A549 (cell line): ENCODE results near the gene CFAP97D2. TPM values are rescaled to one million over a fixed set of nuclear protein-coding genes. Genes with fewer than 3 reads are reported as not detected.
"Not testable (repeated sequence)": the region's sequence is repeated elsewhere in the genome, so short reads cannot be mapped to it uniquely, and the experiment has no call there.

ENCODE experiments used
- ATAC-seq, 2 experiments: fragments of 200-7000 bp in 1 of 2; fragments of >200 bp in 1 of 2; cut with Nextera tagmentation in 1 of 2; cut with Tn5 transposase in 1 of 2; 3 replicates each; pipeline versions ENCODE4 v1.8.0 to v1.9.1; 2018 to 2020; ENCODE audit warnings: mild to moderate bottlenecking in 1 of 2, moderate library complexity in 1 of 2
- CTCF ChIA-PET: fragments of 300-600 bp; sonication (Branson Sonifier 250); formaldehyde crosslinking; extraction: SDS; loops from one replicate; lab custom pipeline; 2021; ENCODE audit warnings: antibody characterized with exemption, inconsistent platforms; lab: Yijun Ruan, JAX
- POLR2A ChIA-PET: fragments of 350-600 bp; formaldehyde crosslinking; extraction: SDS; loops from one replicate; lab custom pipeline; 2021; ENCODE audit warnings: antibody characterized with exemption, inconsistent platforms; lab: Yijun Ruan, JAX
- DNase-seq, 2 experiments: peaks; one replicate each; pipeline versions ENCODE4 v3.0.0 to v3.0.0-alpha.2; 2011 to 2016; ENCODE audit warnings: low read depth in 1 of 2, low spot score in 1 of 2
- FAIRE-seq: peaks from 2 replicates; lab custom pipeline; 2011; peaks lifted over from hg19 to GRCh38; lab: Jason Lieb, UNC
- H3K27ac ChIP-seq, 2 experiments: fragments of >200 bp; sonication (Bioruptor Twin); formaldehyde crosslinking; 3 replicates each; pipeline ENCODE4 v1.5.1; 2016 to 2017
- H3K4me1 ChIP-seq: fragments of >200 bp; sonication (Bioruptor Twin); formaldehyde crosslinking; 3 replicates; pipeline ENCODE4 v1.6.1; 2016
- H3K4me2 ChIP-seq: fragments of >200 bp; sonication (Bioruptor Twin); formaldehyde crosslinking; 3 replicates; pipeline ENCODE4 v1.6.1; 2016
- H3K4me3 ChIP-seq: fragments of >200 bp; sonication (Bioruptor Twin); formaldehyde crosslinking; 3 replicates; pipeline ENCODE4 v1.5.1; 2016
- H3K9me3 ChIP-seq: fragments of >200 bp; sonication (Bioruptor Twin); formaldehyde crosslinking; 3 replicates; pipeline ENCODE4 v1.6.1; 2016
- BCL3 ChIP-seq: fragments of >200 bp; sonication (Bioruptor Twin); formaldehyde crosslinking; IDR thresholded peaks from 3 replicates; pipeline ENCODE4 v1.6.1; 2016
- CBX2 ChIP-seq: fragments of 200-600 bp; sonication (generic); IDR thresholded peaks from 2 replicates; pipeline ENCODE4 v1.6.1; 2016; ENCODE audit warnings: low read depth, mild to moderate bottlenecking, borderline replicate concordance
- CHD4 ChIP-seq: fragments of 200-600 bp; sonication (generic); IDR thresholded peaks from 2 replicates; pipeline ENCODE4 v1.6.1; 2016; ENCODE audit warnings: antibody characterized with exemption, mild to moderate bottlenecking, borderline replicate concordance
- E2F6 ChIP-seq: IDR thresholded peaks from 2 replicates; pipeline ENCODE4 v1.6.1; 2012; ENCODE audit warnings: low read depth, borderline replicate concordance
- EHF ChIP-seq: fragments of 250-450 bp; sonication (Bioruptor Pico); IDR thresholded peaks from 2 replicates; pipeline ENCODE4 v1.5.0; 2020; ENCODE audit warnings: mild to moderate bottlenecking
- ELK1 ChIP-seq: fragments of 150-350 bp; IDR thresholded peaks from 2 replicates; pipeline ENCODE4 v1.6.1; 2014; ENCODE audit warnings: low read depth, mild to moderate bottlenecking, low read length
- FOXS1 ChIP-seq: fragments of 250-450 bp; sonication (Bioruptor Pico); IDR thresholded peaks from 2 replicates; pipeline ENCODE4 v1.5.0; 2020; ENCODE audit warnings: mild to moderate bottlenecking, moderate library complexity
- HDAC2 ChIP-seq: fragments of 200-600 bp; sonication (generic); IDR thresholded peaks from 2 replicates; pipeline ENCODE4 v1.6.1; 2016
- HOXB5 ChIP-seq: fragments of 250-450 bp; sonication (Bioruptor Pico); IDR thresholded peaks from 2 replicates; pipeline ENCODE4 v1.5.0; 2020; ENCODE audit warnings: mild to moderate bottlenecking, moderate library complexity
- KDM5A ChIP-seq: fragments of 200-600 bp; sonication (generic); IDR thresholded peaks from 2 replicates; pipeline ENCODE4 v1.6.1; 2016; ENCODE audit warnings: antibody characterized with exemption, mild to moderate bottlenecking
- MAFK ChIP-seq: fragments of 450-650 bp; IDR thresholded peaks from 2 replicates; pipeline ENCODE4 v1.6.1; 2014; ENCODE audit not compliant: partially characterized antibody
- MAZ ChIP-seq: fragments of 150-350 bp; IDR thresholded peaks from 2 replicates; pipeline ENCODE4 v1.6.1; 2014; ENCODE audit warnings: antibody characterized with exemption, low read depth, low read length, borderline replicate concordance
- NR3C1 ChIP-seq: fragments of >200 bp; sonication (Bioruptor Twin); formaldehyde crosslinking; IDR thresholded peaks from 3 replicates; pipeline ENCODE4 v1.6.1; 2017
- PHF8 ChIP-seq: fragments of 200-600 bp; sonication (generic); IDR thresholded peaks from 2 replicates; pipeline ENCODE4 v1.6.1; 2016; ENCODE audit warnings: low read depth, mild to moderate bottlenecking, antibody characterized with exemption, moderate library complexity, borderline replicate concordance
- RCOR1 ChIP-seq: fragments of 150-350 bp; IDR thresholded peaks from 2 replicates; pipeline ENCODE4 v1.6.1; 2014; ENCODE audit warnings: antibody characterized with exemption, low read length, low read depth
- SMC3 ChIP-seq: fragments of >200 bp; sonication (Bioruptor Twin); formaldehyde crosslinking; IDR thresholded peaks from 3 replicates; pipeline ENCODE4 v1.6.1; 2018; ENCODE audit warnings: inconsistent platforms
- SREBF2 ChIP-seq: fragments of 450-650 bp; IDR thresholded peaks from 2 replicates; pipeline ENCODE4 v1.6.1; 2014; ENCODE audit warnings: mild to moderate bottlenecking, moderate library complexity
- ZC3H11A ChIP-seq: fragments of 450-650 bp; IDR thresholded peaks from 2 replicates; pipeline ENCODE4 v1.6.1; 2014; ENCODE audit warnings: antibody characterized with exemption, mild to moderate bottlenecking
- ZFP36 ChIP-seq: fragments of 450-650 bp; IDR thresholded peaks from 2 replicates; pipeline ENCODE4 v1.6.1; 2014; ENCODE audit warnings: borderline replicate concordance; ENCODE audit not compliant: partially characterized antibody
- ZSCAN20 ChIP-seq: fragments of 250-450 bp; sonication (Bioruptor Pico); IDR thresholded peaks from 2 replicates; pipeline ENCODE4 v1.8.0; 2022; ENCODE audit warnings: mild to moderate bottlenecking, moderate library complexity
- WGBS: methylation state at CpG from one replicate; pipeline ENCODE4 v1.1.6; 2017; ENCODE audit errors: missing lambda C conversion rate; 5-methylcytosine and 5-hydroxymethylcytosine counted together
- polyA plus RNA-seq, 4 experiments: library from polyadenylated mRNA; depleted of rRNA in 3 of 4; stranded (reverse); fragments of >200 nt; fragmentation: RNase III in 1 of 4; extraction: RNeasy Plus Mini Kit Qiagen cat#74134 plus additional on column Dnase treatment in 1 of 4; gene quantifications; 2 replicates in 3 of 4; 3 replicates in 1 of 4; pipeline ENCODE4 v1.2.3, GENCODE V29; 2011 to 2017

CFAP97D2 gene
- polyA plus RNA-seq, 2 of the 4 experiments (the other 2 are of a cell fraction) = not detected

GRCh38 chr13:114173745-114174144, 5.3 kb upstream of the CFAP97D2 start:
- 31% methylated on average over 1 of the region's 1 CpG for WGBS
- FAIRE-seq (no peak), ATAC-seq (no peak), DNase-seq (no peak)
- TF ChIP-seq ZSCAN20 (CRISPR knock-in tag) (no peak), MAZ (no peak), KDM5A (no peak), ELK1 (no peak), SMC3 (no peak), FOXS1 (no peak), HOXB5 (no peak), CHD4 (no peak)
- H3K4me3 ChIP-seq = no peak overlapping the region
- CTCF ChIA-PET = interaction anchor here (0.6 to 1.7 kb wide), 3 partner anchors 9 to 219 kb away, joined by 3 to 5 read pairs (median 4); no protein-coding TSS in a partner anchor
- no peaks in the 10 kb centered on the region for H3K9me3 ChIP-seq
- no peak overlapping the region for H3K27ac ChIP-seq
- H3K4me1 ChIP-seq = no peaks in the 10 kb centered on the region
- no peak overlapping the region for H3K4me2 ChIP-seq
- POLR2A ChIA-PET = interaction anchor here (0.6 kb wide), 1 partner anchor 50 kb away, joined by 6 read pairs; no protein-coding TSS in a partner anchor

DNA sequence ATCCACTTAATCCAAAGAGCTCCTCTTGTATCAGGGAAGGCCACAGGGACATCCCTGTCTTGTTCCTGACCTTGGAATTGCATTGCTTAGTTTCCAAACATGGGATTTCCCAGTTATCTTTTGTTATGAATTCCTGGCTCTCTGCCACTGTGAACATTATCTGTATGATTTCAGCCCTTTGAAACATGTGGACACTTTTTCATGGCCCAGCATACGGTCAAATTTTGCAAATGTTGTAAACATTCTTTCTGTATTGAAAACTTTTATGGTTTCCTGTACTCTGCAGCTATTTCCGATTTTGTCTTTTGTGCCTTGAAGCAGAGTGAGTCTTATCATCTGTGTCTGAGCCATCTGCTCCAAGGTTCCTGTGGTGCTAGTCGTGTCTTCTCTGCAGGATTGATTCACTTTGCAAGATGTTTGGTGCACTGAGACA, 4.5 kb upstream of the CFAP97D2 start:
- Histone ChIP-seq H3K27ac (no peak overlapping the region), H3K4me1 (no peaks in the 10 kb centered on the region), H3K9me3 (no peaks in the 10 kb centered on the region)
- FAIRE-seq (no peak), DNase-seq (no peak)
- 59% methylated on average over 3 of the region's 3 CpGs for WGBS
- TF ChIP-seq KDM5A = no peak
- TF ChIP-seq MAFK = no peak
- TF ChIP-seq EHF = no peak
- TF ChIP-seq, all 56 proteins: peak for 0
- no peak for ATAC-seq
- H3K4me2 ChIP-seq = no peak overlapping the region
- ChIA-PET POLR2A (interaction anchor here (0.6 kb wide), 1 partner anchor 50 kb away, joined by 6 read pairs; no protein-coding TSS in a partner anchor), CTCF (interaction anchor here (1.7 kb wide), 2 partner anchors 10 to 13 kb away, joined by 4 to 5 read pairs; no protein-coding TSS in a partner anchor)
- no peak overlapping the region for H3K4me3 ChIP-seq

DNA sequence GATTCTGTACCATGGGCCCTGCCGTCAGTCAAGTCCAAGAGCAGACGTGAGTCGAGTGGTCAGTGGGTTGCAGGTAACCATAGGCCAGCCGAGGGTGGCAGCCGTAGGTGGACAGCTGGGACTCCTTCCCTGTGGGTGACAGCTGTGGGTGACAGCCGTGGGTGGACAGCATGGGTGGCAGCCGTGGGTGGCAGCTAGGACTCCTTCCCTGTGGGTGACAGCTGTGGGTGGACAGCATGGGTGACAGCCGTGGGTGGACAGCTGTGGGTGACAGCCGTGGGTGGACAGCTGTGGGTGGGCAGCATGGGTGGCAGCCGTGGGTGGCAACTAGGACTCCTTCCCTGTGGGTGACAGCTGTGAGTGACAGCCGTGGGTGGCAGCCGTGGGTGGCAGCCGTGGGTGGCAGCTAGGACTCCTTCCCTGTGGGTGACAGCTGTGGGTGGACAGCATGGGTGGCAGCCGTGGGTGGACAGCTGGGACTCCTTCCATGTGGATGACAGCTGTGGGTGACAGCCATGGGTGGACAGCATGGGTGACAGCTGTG, 2.6 kb upstream of the CFAP97D2 start:
- DNase-seq, ATAC-seq, H3K4me1 ChIP-seq, CTCF ChIA-PET, H3K4me2 ChIP-seq, POLR2A ChIA-PET, H3K27ac ChIP-seq, H3K4me3 ChIP-seq, H3K9me3 ChIP-seq, FAIRE-seq: not testable (repeated sequence)
- 79% methylated on average over 5 of the region's 14 CpGs for WGBS

GRCh38 chr13:114177245-114178010, 1.6 kb upstream of the CFAP97D2 start:
- H3K4me2 ChIP-seq = no peak overlapping the region
- CTCF ChIA-PET = interaction anchor here (0.7 to 1.3 kb wide), 2 partner anchors 8 to 43 kb away, joined by 3 to 4 read pairs; no protein-coding TSS in a partner anchor

More at GRCh38 chr13:114177245-114178010, 1.6 kb upstream of the CFAP97D2 start:
- WGBS = 17% methylated on average over 8 of the region's 12 CpGs
- FAIRE-seq = no peak
- peak in 1 of 2 experiments; percentile 49; a peak in 3 of 6 replicates for ATAC-seq
- no peak for DNase-seq
- no peak overlapping the region for H3K27ac ChIP-seq
- no peak for TF ChIP-seq RCOR1
- TF ChIP-seq HDAC2 = no peak
- TF ChIP-seq ZFP36 = no peak
- no peak for TF ChIP-seq ZC3H11A
- no peak for TF ChIP-seq E2F6
- TF ChIP-seq SREBF2 = no peak
- no peak for TF ChIP-seq PHF8
- TF ChIP-seq HOXB5 = no peak
- no peak for TF ChIP-seq BCL3
- no peak for TF ChIP-seq CBX2
- TF ChIP-seq NR3C1 = no peak
- POLR2A ChIA-PET = no interaction called here
- H3K4me1 ChIP-seq = no peaks in the 10 kb centered on the region
- H3K4me3 ChIP-seq = no peak overlapping the region
- H3K9me3 ChIP-seq = no peaks in the 10 kb centered on the region
